Measurements from ENCODE around the gene DNAH14.
"Not testable (repeated sequence)": the region's sequence is repeated elsewhere in the genome, so short reads cannot be mapped to it uniquely, and the experiment has no call there.

Gene DNAH14

DNA sequence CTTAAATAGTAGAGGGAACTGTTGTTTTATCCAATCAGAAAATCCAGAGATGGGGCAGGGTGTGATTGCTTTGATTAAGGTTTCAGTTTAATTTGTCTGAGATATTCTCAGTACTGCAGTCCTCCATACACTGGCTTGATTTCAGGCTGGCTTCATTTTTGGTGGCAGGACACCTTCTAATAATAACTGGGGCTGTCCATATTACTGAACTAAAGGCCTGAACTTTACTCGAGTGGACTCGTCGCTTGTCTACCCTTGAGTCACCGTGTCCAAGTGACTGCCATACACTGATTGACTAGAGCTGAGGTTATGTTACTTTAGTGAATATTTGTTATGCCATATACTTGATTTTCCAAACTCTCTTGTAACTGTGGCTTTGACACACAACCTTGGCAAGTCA, 228.8 kb downstream of the DNAH14 start:
- DNase-seq = no peak

DNA sequence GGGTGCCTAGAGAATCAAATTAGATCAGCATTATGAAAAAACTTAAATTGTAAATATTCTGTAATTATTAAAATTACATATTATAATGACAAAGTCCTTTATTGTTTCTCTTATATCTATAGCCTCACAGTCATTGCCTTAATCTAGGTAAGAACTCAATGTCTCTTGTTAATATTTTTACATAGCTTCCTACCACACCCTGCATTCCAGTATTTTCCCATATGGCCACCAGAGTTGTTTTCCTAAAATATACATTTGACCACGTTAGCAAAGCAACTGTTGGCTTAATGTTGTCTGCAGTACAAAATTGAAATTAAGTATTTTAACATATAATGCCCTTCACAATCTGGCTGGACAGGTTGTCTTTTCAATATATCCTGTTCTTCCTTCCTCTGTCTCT, 230.3 kb downstream of the DNAH14 start:
- DNase-seq = no peak

DNA sequence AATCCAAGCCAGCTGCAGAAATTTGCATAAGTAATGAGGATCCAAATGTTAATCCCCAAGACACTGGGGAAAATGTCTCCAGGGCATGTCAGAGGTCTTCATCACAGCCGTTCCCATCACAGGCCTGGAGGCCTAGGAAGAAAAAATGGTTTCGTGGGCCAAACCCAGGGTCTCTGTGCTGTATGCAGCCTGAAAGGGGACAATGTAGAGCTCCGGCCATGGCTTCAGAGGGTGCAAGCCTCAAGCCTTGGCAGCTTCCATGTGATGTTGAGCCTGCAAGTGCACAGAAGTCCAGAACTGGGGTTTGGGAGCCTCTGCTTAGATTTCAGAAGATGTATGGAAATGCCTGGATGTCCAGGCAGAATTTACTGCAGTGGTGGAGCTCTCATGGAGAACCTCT, 247.9 kb downstream of the DNAH14 start:
- not testable (repeated sequence) for DNase-seq

DNA sequence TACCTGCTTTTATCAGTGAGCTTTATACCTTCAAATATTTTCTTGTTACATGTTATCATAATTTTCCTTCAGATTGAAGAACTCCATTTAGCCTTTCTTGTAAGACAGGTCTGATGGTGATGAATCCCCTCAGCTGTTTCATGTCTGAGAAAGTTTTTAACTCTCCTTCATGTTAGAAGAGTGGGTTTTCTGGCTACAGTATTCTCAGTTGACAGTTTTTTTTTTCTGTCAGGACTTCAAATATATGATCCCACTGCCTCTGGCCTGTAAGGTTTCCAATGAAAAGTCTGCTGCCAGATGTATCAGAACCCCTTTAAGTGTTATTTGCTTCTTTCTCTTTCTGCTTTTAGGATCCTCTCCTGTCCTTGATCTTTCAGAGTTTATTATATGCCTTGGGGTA, 250.2 kb downstream of the DNAH14 start:
- no peak for DNase-seq

DNA sequence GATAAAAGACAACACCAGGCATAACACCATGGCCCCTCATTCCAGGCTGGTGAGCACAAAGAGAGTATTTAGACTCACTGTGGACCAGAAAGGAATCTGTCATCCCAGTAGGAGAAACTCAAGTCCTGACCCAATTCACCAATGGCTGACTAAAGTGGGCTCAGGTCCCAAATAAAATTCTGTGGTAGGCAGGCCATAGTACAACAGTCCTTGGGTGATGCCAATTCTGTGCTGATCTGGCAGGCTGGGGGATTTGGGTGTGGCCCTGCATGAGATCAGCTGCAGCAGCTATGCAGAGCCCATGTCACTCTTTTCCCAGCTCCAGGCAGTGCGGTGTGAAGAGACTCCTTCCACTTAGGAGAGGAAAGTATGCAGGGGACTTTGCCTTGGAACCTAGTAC, 253.2 kb downstream of the DNAH14 start:
- no peak for DNase-seq

DNA sequence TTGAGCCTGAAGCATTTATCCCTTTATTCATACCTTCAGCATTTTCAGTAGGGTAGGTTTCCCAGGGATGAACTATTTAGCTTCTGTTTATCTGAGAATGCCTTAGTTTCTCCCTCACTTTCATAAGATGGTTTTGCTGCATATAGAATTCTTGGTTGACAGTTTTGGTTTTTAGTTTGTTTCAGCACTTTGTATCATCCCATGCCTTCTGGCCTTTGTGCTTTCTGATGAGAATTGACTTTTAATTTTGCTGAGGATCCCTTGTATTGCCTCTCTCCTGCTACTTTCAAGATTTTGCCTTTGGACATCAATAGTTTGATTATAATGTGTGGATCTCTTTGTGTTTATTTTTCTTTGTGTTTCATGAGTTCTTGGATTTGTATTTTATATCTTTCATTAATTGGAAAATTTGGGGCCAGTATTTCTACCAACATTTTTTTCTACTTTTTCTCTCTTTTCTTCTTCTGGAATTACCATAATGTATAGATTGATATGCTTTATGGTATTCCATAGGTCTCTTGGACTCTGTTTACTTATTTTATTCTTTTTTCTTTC, 261.8 kb downstream of the DNAH14 start:
- no peak for DNase-seq

DNA sequence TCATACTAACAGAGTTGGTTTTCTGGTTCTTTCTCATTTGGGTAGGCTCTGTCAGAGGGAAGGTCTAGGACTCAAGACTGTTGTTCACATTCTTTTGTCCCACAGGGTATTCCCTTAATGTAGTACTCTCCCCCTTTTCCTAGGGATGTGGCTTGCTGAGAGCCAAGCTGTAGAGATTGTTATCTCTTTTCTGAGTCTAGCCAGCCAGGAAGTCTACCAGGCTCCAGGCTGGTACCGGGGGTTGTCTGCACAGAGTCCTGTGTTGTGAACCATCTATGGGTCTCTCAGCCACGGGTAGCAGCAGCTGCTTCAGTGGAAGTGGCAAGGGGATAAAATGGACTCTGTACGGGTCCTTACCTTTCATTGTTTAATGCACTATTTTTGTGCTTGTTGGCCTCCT, 272.0 kb downstream of the DNAH14 start:
- DNase-seq = no peak

DNA sequence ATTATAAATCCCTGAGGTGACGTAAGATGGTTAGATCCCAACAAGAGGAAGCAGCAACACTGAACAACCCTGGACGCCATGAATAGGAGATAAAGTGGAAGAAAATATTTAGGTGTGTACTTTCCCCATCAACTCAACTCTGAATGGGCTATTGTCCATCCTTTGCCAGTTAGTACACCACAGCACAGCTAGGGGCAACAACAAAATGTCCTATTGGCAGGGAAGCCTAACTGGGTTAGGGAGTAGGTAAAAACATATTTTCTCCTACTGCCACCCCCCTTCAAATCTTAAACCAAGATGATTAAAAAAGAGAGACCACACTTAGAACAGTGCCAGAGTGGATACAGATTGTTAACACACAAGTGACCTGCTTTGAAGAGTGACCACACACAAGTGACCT, 278.3 kb downstream of the DNAH14 start:
- DNase-seq = no peak

DNA sequence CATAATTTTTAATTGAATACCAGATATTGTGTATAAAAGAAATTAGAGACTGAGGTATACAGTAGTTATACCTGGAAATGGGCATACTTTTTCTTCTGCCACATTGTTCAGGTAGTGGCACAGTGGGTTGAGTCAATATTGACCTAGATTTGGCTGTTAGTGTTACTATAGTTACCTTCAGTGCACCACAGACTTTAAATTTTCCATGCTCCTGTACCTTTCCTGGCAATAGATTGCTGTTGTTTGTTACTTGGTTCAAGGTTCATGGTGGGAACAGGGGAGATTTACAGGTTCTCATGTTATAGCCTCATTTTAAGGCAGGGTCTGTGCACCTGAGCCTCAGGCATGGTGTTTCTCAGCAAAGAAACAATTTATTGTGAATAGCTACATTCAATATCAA, 279.7 kb downstream of the DNAH14 start:
- no peak for DNase-seq

DNA sequence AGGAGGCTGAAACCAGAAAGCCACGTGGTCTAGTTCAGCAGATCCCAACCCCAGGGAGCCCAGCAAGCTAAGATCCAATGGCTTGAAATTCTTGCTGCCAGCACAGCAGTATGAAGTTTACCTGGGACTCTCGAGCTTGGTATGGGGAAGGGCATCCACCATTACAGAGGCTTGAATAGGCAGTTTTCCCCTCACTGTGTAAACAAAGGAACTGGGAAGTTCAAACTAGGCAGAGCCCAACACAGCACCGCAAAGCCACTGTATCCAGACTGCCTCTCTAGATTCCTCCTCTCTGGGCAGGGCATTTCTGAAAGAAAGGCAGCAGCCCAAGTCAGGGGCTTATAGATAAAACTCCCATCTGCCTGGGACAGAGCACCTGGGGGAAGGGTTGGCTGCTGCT, 280.7 kb downstream of the DNAH14 start:
- DNase-seq = not testable (repeated sequence)

DNA sequence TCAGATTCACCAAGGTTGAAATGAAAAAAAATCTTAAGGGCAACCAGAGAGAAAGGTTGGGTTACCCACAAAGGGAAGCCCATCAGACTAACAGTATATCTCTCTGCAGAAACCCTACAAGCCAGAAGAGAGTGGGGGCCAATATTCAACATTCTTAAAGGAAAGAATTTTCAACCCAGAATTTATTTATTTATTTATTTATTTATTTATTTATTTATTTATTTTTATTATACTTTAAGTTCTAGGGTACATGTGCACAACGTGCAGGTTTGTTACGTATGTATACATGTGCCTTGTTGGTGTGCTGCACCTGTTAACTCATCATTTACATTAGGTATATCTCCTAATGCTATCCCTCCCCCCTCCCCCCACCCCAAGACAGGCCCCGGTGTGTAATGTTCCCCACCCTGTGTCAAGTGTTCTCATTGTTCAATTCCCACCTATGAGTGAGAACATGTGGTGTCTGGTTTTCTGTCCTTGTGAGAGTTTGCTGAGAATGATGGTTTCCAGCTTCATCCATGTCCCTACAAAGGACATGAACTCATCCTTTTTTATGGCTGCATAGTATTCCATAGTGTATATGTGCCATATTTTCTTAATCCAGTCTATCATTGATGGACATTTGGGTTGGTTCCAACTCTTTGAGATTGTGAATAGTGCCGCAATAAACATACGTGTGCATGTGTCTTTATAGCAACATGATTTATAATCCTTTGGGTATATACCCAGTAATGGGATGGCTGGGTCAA, 282.4 kb downstream of the DNAH14 start:
- not testable (repeated sequence) for DNase-seq

DNA sequence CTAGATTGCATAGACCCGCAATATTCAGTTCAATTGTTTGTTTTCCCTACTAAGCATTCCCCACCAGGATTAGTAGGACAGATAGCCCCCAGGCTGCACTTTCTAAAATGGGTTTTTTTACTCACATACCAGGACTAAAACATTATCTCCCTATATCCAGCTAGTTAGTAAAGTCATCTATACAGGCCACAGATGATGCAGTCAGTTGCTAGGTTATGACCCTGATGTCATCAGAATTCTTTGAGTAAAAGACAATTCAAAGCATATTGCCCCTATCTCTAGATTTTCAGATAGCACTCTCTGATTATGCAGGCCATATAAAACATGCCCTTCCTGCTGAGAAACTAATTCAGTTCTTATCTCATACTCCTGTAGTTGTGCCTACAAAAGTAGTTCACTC, 294.8 kb downstream of the DNAH14 start:
- DNase-seq = no peak

DNA sequence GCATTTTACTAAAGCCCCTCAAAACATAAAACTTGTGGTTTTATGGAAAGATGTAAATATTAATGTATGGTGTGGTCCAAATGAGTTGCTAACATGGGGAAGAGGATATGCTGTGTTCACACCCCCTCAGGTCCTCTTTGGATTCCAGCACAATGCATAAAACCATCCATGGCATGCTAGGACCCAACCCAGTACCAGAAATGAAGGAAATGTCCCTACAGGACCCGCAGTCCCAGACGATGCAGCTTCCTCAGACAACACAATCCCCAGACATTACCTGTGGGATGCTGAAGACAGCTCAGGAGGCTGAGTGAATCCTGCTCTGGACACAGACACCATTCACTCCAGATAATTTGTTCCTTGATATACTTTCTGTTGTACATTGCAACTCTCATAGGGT, 296.2 kb downstream of the DNAH14 start:
- DNase-seq = no peak

DNA sequence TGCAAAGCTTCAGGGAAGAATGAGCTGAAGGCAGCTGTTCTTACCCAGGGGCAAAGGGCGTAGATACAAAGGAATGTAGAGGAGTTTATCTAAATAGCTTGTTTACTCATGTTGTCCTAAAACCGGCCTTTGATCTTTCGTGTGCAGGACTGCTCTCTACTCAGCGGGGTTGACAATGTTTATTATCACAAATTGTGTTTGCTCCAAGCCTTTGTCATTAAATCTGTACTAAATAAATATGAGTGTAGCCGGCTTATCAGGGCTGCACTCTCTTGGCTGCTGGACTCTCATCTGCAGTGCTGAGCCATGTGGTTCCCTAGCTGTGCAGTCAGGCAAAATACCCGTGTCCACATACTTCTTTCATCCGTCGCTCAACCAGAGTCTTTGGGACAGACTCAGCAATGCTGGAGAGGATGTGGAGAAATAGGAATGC, 299.4 kb downstream of the DNAH14 start:
- DNase-seq = no peak

DNA sequence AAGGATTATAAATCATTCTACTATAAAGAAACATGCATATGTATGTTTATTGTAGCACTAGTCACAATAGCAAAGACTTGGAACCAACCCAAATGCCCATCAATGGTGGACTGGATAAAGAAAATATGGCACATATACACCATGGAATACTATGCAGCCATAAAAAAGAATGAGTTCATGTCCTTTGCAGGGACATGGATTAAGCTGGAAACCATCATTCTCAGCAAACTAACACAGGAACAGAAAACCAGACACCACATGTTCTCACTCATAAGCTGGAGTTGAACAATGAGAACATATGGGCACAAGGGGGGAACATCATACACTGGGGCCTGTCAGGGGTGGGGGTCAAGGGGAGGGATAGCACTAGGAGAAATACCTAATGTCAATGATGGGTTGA, 300.0 kb downstream of the DNAH14 start:
- DNase-seq = not testable (repeated sequence)

DNA sequence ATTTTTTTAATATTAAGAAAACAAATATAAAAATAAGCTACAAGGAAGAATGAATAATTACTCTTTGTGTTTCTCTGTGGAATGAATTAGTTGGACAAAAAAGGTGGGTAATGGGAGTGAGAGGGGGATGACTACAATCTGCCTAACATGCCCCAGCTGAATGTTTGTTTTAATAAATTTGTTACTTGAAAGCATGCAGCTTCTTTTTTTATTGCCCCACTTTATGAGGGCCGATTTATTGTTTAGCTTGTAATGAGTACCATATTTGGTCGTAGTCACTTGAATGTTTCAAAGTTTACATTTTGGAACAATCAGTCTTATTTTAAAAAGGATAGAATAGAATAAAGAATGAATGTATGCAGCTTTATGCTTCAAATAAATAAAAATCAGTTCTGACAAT, 301.0 kb downstream of the DNAH14 start:
- DNase-seq = no peak

DNA sequence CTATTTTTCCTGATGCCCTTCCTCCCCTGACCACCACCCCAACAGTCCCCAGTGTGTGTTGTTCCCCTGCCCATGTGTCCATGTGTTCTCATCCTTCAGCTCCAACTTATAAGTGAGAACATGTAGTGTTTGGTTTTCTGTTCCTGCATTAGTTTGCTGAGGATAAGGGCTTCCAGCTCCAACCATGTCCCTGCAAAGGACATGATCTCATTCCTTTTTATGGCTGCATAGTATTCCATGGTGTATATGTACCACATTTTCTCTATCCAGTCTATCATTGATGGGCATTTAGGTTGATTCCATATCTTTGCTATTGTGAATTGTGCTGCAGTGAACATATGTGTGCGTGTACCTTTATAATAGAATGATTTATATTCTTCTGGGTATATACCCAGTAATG, 303.5 kb downstream of the DNAH14 start:
- not testable (repeated sequence) for DNase-seq

DNA sequence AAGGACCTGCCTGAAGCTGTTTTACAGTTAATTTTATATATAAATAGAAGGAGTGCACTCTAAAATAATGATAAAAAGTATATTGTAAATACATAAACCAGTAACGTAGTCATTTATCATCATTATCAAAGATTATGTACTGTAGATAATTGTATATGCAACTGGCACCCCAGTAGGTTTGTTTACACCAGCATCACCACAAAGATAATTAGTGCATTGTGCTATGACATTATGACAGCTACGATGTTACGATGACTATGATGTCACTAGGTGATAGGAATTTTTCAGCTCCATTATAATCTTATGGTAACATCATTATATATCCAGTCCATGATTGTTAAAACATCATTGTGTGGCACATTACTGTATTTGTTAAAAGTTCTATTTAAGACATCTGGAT, 313.1 kb downstream of the DNAH14 start:
- DNase-seq = no peak

DNA sequence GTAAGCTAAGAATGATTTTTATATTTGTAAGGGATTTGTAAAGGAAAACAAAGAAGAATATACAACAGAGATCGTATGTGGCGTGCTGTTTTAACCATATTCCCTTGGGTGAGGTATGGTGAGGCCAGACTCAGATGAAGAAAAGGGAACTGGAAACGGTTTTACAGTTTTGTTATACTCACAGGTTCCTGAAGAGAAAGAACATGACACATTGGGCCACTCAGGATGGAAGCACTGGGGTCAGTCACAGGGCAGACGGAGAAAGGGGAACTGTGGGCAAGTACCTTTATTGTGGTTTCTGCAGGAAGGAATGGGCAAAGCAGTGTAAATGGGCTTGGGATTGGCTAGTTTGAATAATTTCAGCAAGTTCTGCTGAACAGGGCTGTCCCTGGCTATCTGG, 321.0 kb downstream of the DNAH14 start:
- no peak for DNase-seq

DNA sequence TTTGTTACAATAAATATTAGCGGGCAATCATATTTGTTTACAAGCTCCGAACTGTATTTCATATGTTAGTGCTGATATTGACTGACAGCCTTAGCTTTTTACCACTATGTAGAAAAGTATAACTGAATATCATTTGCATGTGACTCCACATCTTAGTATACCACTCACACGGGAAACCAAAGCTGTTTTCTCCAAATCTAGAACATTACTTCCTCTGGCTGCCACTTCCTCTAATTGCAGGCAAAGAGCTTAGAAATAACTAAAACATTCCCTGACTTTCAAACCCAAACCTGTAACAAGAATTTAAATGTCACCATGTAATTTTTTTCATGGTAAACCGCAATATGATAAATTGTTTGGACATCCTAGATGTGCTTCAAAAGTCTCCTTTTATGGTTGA, 323.7 kb downstream of the DNAH14 start:
- no peak for DNase-seq

DNA sequence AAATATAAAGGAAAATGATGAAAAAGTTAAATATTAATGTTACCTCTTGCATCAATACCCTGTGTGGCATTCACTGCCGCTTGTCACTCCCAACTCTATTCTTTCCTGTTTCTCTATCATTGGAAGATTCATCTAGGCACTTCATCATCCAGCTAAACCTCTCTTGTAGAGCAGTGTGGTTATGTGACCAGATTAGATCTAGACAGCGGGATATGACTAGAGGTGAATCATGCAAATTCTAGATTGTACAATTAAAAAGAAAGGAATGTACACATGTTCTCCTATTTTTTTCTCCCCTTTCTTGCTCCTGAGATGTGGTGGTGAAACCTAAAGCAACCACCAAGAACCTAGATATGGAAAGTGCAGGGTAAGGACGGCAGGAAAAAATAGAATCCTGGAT, 324.3 kb downstream of the DNAH14 start:
- no peak for DNase-seq

DNA sequence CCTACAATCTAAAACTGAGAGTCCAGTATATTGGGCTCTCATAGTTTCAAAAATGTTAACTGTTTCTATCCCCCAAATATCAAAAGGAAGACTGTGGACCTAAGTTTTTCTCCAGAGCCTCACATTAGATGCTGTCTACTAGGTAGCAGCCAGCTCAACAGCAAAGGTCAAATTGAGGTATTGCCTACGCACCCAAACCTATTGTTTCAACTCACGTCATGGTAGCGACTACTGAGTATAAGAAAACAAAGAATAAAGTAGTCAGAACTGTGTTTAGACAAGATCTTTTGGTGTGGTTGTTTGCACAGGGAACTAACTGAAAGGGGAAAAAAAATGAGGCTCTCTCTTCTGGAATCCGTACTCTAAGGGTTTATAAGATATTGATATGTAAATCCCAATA, 325.2 kb downstream of the DNAH14 start:
- DNase-seq = no peak

DNA sequence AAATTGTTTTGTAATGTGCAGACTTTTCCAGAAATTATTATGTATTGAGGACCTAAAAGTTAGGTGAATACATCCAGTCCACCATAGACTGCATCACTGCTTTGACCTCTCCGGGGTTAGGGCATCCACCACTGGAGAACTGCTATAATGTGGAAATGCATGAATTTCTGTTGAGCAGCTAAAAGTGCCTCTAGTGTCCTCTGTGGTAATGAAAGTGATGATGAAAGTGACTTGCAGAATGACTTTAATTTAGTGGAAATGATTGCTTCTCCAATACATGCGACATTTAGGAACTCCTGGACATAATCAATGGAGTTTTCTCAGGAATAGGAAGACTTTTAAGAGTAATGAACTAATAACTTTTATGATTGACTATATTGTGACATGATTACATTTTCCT, 327.6 kb downstream of the DNAH14 start:
- no peak for DNase-seq

DNA sequence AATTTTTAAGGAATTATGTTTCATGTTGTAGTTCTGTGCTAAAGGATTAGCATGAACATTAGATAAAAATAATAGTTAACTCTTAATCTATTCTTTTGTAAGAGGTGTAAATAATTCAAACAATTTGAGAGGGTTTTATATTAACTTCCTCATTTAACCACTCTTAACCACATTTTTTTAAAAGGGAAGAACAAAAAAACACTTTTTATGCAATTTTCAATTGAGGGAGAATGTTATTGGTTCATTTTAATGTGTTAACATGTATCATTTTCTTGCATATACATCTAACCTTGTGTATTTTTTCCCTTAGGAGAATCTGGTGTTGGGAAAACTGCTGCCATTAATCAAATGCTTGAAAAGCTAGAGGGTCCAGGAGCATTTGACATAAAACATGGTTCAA, 329.3 kb downstream of the DNAH14 start:
- no peak for DNase-seq

DNA sequence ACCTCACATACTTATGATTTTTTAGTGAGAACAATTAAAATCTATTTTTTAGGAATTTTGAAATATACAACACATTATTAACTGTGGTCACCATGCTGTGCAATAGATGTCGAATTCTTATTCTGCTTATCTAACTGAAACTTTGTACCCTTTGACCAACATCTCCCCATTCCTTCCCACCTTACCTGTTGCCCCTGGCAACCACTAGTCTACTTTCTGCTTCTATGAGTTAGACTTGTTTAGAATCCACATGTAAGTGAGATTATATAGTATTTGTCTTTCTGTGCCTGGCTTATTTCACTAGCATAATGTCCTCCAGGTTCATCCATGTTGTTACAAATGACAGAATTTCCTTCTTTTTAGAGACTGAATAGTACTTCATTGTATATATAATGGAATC, 330.1 kb downstream of the DNAH14 start:
- no peak for DNase-seq

Measured in NCI-H1105 (cell line).